ENCODE results near the gene FBXO21. TPM values are rescaled to one million over a fixed set of nuclear protein-coding genes. Genes with fewer than 3 reads are reported as not detected.

Gene FBXO21
- polyA plus RNA-seq, 1 donor (not counting 4 experiments of a cell fraction or from before 2014, with no cell fraction given): 21.9 TPM

DNA sequence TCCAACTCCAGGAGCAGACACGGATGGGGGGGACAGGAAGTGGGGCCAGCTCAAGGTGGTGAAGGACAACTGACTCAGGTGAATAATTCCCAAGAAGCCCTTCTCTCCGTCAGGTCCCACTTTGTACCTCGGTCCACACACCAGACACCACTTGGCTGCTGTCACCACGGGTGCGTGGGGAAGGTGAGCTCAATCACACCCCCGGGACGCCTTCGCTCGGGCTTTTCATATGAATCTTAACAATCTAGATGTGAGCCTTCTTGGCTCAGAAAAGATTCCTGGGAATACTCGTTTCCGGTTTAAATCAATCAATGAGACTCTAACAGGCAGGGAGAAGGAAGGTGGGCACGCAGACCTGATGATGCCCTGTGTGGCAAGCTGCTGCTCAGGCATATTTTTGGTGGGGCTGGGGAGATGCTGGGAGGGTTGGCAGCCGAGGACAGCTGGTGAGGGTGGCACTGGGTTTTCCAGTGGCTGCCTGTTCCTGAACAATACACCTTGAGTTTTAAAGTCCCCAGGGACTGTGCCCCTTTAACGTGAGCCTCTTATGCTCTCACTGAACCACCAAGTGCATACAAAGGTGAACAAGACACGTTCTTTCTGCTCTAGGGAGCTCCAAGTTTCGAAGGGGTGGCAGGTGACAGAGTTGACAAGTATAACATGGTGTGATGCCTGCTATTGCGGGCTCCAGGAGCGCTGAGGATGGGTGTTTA lies 96.2 kb downstream of the FBXO21 start:
- Histone ChIP-seq H3K9me1 (ENCODE audit: control insufficient read depth, extremely low read depth, insufficient read depth, low read length) (no peaks in the 10 kb centered on the region), H3K9me3 (ENCODE audit: control insufficient read depth, low read depth, low read length) (no peaks in the 10 kb centered on the region), H3K4me3 (ENCODE audit: control insufficient read depth in 2 of 3, extremely low read depth in 1 of 3, insufficient read depth in 2 of 3, low read depth in 1 of 3, low read length in 3 of 3) (no peak overlapping the region), H3K27me3 (ENCODE audit: control insufficient read depth, extremely low read depth, insufficient read depth, low read length) (peaks cover 31% of the 10 kb centered on the region), H3K79me2 (ENCODE audit: control insufficient read depth, insufficient read depth, low read length) (no peaks in the 10 kb centered on the region), H3K27ac (ENCODE audit: control insufficient read depth, insufficient read depth, low read length) (no peak overlapping the region), H3K4me1 (ENCODE audit: control insufficient read depth, extremely low read depth, insufficient read depth, low read length) (no peaks in the 10 kb centered on the region), H2AFZ (ENCODE audit: control insufficient read depth, low read length) (no peak overlapping the region), H4K20me1 (ENCODE audit: control insufficient read depth, extremely low read depth, insufficient read depth, low read length) (no peaks in the 10 kb centered on the region), H3K9ac (ENCODE audit: control insufficient read depth, extremely low read depth, insufficient read depth, low read length) (no peak overlapping the region), H3K4me2 (ENCODE audit: control insufficient read depth, extremely low read depth, insufficient read depth, low read depth, low read length) (no peak overlapping the region), H3K36me3 (ENCODE audit: control insufficient read depth in 2 of 2, extremely low read depth in 1 of 2, insufficient read depth in 2 of 2, low read length in 2 of 2) (no peaks in the 10 kb centered on the region)
- dilution Hi-C loops (cut with MboI; ENCODE audit: extremely low pct_ligation_motif_present, low sequenced_read_pairs): no loop called here
- FAIRE-seq: no peak
- DNase-seq (ENCODE audit: low read depth, low spot score): no peak
- no peak for TF ChIP-seq EZH2 (IDR thresholded peaks at IDR 0.05; ENCODE audit: low read length)
- TF ChIP-seq, protein P1, sequence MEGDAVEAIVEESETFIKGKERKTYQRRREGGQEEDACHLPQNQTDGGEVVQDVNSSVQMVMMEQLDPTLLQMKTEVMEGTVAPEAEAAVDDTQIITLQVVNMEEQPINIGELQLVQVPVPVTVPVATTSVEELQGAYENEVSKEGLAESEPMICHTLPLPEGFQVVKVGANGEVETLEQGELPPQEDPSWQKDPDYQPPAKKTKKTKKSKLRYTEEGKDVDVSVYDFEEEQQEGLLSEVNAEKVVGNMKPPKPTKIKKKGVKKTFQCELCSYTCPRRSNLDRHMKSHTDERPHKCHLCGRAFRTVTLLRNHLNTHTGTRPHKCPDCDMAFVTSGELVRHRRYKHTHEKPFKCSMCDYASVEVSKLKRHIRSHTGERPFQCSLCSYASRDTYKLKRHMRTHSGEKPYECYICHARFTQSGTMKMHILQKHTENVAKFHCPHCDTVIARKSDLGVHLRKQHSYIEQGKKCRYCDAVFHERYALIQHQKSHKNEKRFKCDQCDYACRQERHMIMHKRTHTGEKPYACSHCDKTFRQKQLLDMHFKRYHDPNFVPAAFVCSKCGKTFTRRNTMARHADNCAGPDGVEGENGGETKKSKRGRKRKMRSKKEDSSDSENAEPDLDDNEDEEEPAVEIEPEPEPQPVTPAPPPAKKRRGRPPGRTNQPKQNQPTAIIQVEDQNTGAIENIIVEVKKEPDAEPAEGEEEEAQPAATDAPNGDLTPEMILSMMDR (optimal IDR thresholded peaks at IDR 0.05 in 1 of 3, IDR thresholded peaks at IDR 0.05 in 1 of 3, conservative IDR thresholded peaks at IDR 0.05 in 1 of 3; ENCODE audit: extremely low read depth in 1 of 3, insufficient read depth in 2 of 3, low read length in 3 of 3): no peak

DNA sequence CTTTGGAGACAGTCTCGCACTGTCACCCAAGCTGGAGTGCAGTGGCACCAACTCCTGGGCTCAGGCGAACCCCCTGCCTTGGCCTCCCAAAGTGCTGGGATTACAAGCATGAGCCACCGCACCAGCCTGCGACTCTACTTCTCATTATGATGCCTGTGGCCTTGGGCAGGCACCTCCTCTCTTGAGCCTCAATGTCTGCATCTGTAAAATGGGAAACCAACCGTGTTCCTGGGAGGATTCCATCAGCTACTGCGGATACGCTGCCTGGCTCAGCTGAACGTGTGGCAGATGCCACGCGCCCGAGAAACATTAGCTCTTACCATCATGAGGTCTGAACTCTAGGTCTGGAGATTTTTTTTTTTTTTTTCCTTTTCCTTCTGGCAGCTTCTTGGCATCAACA lies 96.8 kb downstream of the FBXO21 start:
- H3K27me3 ChIP-seq (ENCODE audit: control insufficient read depth, extremely low read depth, insufficient read depth, low read length): peaks cover 25% of the 10 kb centered on the region

More for the DNA sequence above, 96.8 kb downstream of the FBXO21 start:
- no peak for FAIRE-seq
- no peak for TF ChIP-seq EZH2 (IDR thresholded peaks at IDR 0.05; ENCODE audit: low read length)
- TF ChIP-seq, protein P1 (optimal IDR thresholded peaks at IDR 0.05 in 1 of 3, IDR thresholded peaks at IDR 0.05 in 1 of 3, conservative IDR thresholded peaks at IDR 0.05 in 1 of 3; ENCODE audit: extremely low read depth in 1 of 3, insufficient read depth in 2 of 3, low read length in 3 of 3): no peak
- Histone ChIP-seq H3K9me1 (ENCODE audit: control insufficient read depth, extremely low read depth, insufficient read depth, low read length) (no peaks in the 10 kb centered on the region), H3K36me3 (ENCODE audit: control insufficient read depth in 2 of 2, extremely low read depth in 1 of 2, insufficient read depth in 2 of 2, low read length in 2 of 2) (no peaks in the 10 kb centered on the region), H2AFZ (ENCODE audit: control insufficient read depth, low read length) (no peak overlapping the region), H3K4me1 (ENCODE audit: control insufficient read depth, extremely low read depth, insufficient read depth, low read length) (no peaks in the 10 kb centered on the region), H3K4me2 (ENCODE audit: control insufficient read depth, extremely low read depth, insufficient read depth, low read depth, low read length) (no peak overlapping the region), H3K9ac (ENCODE audit: control insufficient read depth, extremely low read depth, insufficient read depth, low read length) (no peak overlapping the region), H3K4me3 (ENCODE audit: control insufficient read depth in 2 of 3, extremely low read depth in 1 of 3, insufficient read depth in 2 of 3, low read depth in 1 of 3, low read length in 3 of 3) (no peak overlapping the region), H3K27ac (ENCODE audit: control insufficient read depth, insufficient read depth, low read length) (no peak overlapping the region), H4K20me1 (ENCODE audit: control insufficient read depth, extremely low read depth, insufficient read depth, low read length) (no peaks in the 10 kb centered on the region), H3K9me3 (ENCODE audit: control insufficient read depth, low read depth, low read length) (no peaks in the 10 kb centered on the region), H3K79me2 (ENCODE audit: control insufficient read depth, insufficient read depth, low read length) (no peaks in the 10 kb centered on the region)
- DNase-seq (ENCODE audit: low read depth, low spot score): no peak
- dilution Hi-C loops (cut with MboI; ENCODE audit: extremely low pct_ligation_motif_present, low sequenced_read_pairs): no loop called here
